GM19324 (cell line): ENCODE results near the gene APBA1.
A peak's percentile ranks its signal among the peaks of the same experiment; 100 is the strongest.

Experiments
- ATAC-seq: cut with Tn5 transposase; IDR thresholded peaks from one replicate; pipeline ENCODE4 v1.9.1; 2021; ENCODE audit warnings: mild to moderate bottlenecking, moderate library complexity; ENCODE audit not compliant: unreplicated experiment, low FRiP score

The APBA1 gene

GRCh38 chr9:69658987-69659675 lies 13.0 kb downstream of the APBA1 start:
- no peak for ATAC-seq

GRCh38 chr9:69657269-69657668 lies 14.9 kb downstream of the APBA1 start:
- ATAC-seq, result no peak

- ATAC-seq, result no peak
Measured at GRCh38 chr9:69655065-69655464, 17.1 kb downstream of the APBA1 start.

- ATAC-seq, result no peak
Measured at GRCh38 chr9:69653261-69653660, 18.9 kb downstream of the APBA1 start.

- no peak for ATAC-seq
Measured at GRCh38 chr9:69649566-69650250, 22.5 kb downstream of the APBA1 start.

- ATAC-seq, result no peak
Measured at GRCh38 chr9:69647804-69648203, 24.4 kb downstream of the APBA1 start.

- no peak for ATAC-seq
Measured at GRCh38 chr9:69646810-69647209, 25.4 kb downstream of the APBA1 start.

- no peak for ATAC-seq
Measured at GRCh38 chr9:69645488-69645887, 26.7 kb downstream of the APBA1 start.

- no peak for ATAC-seq
Measured at GRCh38 chr9:69643098-69643497, 29.1 kb downstream of the APBA1 start.

GRCh38 chr9:69637817-69638200 lies 34.4 kb downstream of the APBA1 start:
- no peak for ATAC-seq

- ATAC-seq, result no peak
Measured at GRCh38 chr9:69637193-69637816, 34.9 kb downstream of the APBA1 start.

- ATAC-seq, result peak; percentile 61
Measured at GRCh38 chr9:69633716-69634115, 38.5 kb downstream of the APBA1 start.

- ATAC-seq, result no peak
Measured at GRCh38 chr9:69632768-69633167, 39.4 kb downstream of the APBA1 start.

- ATAC-seq, result no peak
Measured at GRCh38 chr9:69627281-69627680, 44.9 kb downstream of the APBA1 start.

GRCh38 chr9:69623276-69623675 lies 48.9 kb downstream of the APBA1 start:
- no peak for ATAC-seq

- no peak for ATAC-seq
Measured at GRCh38 chr9:69622676-69623075, 49.5 kb downstream of the APBA1 start.

- ATAC-seq, result no peak
Measured at GRCh38 chr9:69621730-69622460, 50.3 kb downstream of the APBA1 start.

GRCh38 chr9:69620731-69621130 lies 51.4 kb downstream of the APBA1 start:
- no peak for ATAC-seq

GRCh38 chr9:69619233-69619632 lies 52.9 kb downstream of the APBA1 start:
- ATAC-seq, result no peak

GRCh38 chr9:69617006-69617405 lies 55.2 kb downstream of the APBA1 start:
- no peak for ATAC-seq

- ATAC-seq, result no peak
Measured at GRCh38 chr9:69615880-69616279, 56.3 kb downstream of the APBA1 start.
